ENCODE measurements around the gene KLHL14.
A peak's percentile ranks its signal among the peaks of the same experiment; 100 is the strongest.

Gene KLHL14

GRCh38 chr18:32730620-32731091 is 42.2 kb downstream of the KLHL14 start:
- DNase-seq (ENCODE audit: low spot score) = peak; percentile 15
- TF ChIP-seq, protein P1, sequence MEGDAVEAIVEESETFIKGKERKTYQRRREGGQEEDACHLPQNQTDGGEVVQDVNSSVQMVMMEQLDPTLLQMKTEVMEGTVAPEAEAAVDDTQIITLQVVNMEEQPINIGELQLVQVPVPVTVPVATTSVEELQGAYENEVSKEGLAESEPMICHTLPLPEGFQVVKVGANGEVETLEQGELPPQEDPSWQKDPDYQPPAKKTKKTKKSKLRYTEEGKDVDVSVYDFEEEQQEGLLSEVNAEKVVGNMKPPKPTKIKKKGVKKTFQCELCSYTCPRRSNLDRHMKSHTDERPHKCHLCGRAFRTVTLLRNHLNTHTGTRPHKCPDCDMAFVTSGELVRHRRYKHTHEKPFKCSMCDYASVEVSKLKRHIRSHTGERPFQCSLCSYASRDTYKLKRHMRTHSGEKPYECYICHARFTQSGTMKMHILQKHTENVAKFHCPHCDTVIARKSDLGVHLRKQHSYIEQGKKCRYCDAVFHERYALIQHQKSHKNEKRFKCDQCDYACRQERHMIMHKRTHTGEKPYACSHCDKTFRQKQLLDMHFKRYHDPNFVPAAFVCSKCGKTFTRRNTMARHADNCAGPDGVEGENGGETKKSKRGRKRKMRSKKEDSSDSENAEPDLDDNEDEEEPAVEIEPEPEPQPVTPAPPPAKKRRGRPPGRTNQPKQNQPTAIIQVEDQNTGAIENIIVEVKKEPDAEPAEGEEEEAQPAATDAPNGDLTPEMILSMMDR (IDR thresholded peaks at IDR 0.05; ENCODE audit: extremely low read depth, insufficient read depth, missing control alignments) = no peak
- in situ Hi-C loops (cut with MboI; ENCODE audit: low pct_unique_long_range_greater_than_20kb, low sequenced_read_pairs, unreplicated experiment) = no loop called here

GRCh38 chr18:32730068-32730467 is 42.8 kb downstream of the KLHL14 start:
- DNase-seq (ENCODE audit: low spot score) = no peak
- in situ Hi-C loops (cut with MboI; ENCODE audit: low pct_unique_long_range_greater_than_20kb, low sequenced_read_pairs, unreplicated experiment) = no loop called here
- TF ChIP-seq, protein P1 (IDR thresholded peaks at IDR 0.05; ENCODE audit: extremely low read depth, insufficient read depth, missing control alignments) = no peak

GRCh38 chr18:32724071-32724749 is 48.6 kb downstream of the KLHL14 start:
- TF ChIP-seq, protein P1 (IDR thresholded peaks at IDR 0.05; ENCODE audit: extremely low read depth, insufficient read depth, missing control alignments) = no peak
- no peak for DNase-seq (ENCODE audit: low spot score)
- in situ Hi-C loops (cut with MboI; ENCODE audit: low pct_unique_long_range_greater_than_20kb, low sequenced_read_pairs, unreplicated experiment) = no loop called here

- no peak for DNase-seq (ENCODE audit: low spot score)
- TF ChIP-seq, protein P1 (IDR thresholded peaks at IDR 0.05; ENCODE audit: extremely low read depth, insufficient read depth, missing control alignments) = no peak
- in situ Hi-C loops (cut with MboI; ENCODE audit: low pct_unique_long_range_greater_than_20kb, low sequenced_read_pairs, unreplicated experiment) = no loop called here
Measured at GRCh38 chr18:32722279-32722678, 50.5 kb downstream of the KLHL14 start.

- TF ChIP-seq, protein P1 (IDR thresholded peaks at IDR 0.05; ENCODE audit: extremely low read depth, insufficient read depth, missing control alignments) = no peak
- DNase-seq (ENCODE audit: low spot score) = no peak
- in situ Hi-C loops (cut with MboI; ENCODE audit: low pct_unique_long_range_greater_than_20kb, low sequenced_read_pairs, unreplicated experiment) = loop anchor here (10.0 kb wide), 1 partner anchor 198 kb away; no protein-coding TSS in a partner anchor
Measured at GRCh38 chr18:32717126-32717525, 55.7 kb downstream of the KLHL14 start.

DNA sequence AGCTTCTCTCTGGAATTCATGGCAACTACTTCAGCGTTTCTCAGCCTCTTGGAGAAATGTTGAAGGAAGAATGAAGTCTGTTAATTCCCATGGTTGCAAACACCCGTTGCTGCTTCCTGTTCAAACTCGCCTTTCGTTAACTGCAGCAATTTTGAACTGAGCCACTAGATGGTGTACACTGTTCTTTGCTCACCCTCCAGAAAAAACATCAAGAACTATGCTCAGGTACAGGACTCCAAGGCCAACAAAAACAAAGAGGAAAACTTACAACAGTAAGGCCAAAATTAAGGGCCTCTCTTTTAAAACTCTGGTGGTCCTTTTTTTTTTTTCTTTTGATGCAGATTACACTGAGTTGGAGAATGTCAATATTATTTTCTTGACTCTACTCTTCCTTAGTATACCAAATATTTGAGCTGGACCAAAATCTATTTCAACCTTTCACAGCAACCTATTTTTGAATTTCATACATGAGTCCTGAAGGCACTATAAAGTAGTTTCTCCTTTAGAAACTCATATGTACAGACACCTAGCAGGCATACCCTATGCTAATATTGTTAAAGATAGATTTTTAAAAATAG is 58.2 kb downstream of the KLHL14 start:
- in situ Hi-C loops (cut with MboI; ENCODE audit: low pct_unique_long_range_greater_than_20kb, low sequenced_read_pairs, unreplicated experiment) = loop anchor here (10.0 kb wide), 1 partner anchor 200 kb away; no protein-coding TSS in a partner anchor
- TF ChIP-seq, protein P1 (IDR thresholded peaks at IDR 0.05; ENCODE audit: extremely low read depth, insufficient read depth, missing control alignments) = peak; percentile 90
- peak; percentile 53 for DNase-seq (ENCODE audit: low spot score)
